HG03060 (cell line): ENCODE measurements around the gene MYO18A.

ENCODE experiments used
- ATAC-seq: cut with Tn5 transposase; IDR thresholded peaks from one replicate; pipeline ENCODE4 v1.9.1; 2021; ENCODE audit warnings: low read depth, moderate number of reproducible peaks; ENCODE audit not compliant: unreplicated experiment

Gene MYO18A

GRCh38 chr17:29127840-29128239, 52.4 kb downstream of the MYO18A start:
- ATAC-seq: no peak

GRCh38 chr17:29126268-29126930, 53.8 kb downstream of the MYO18A start:
- no peak for ATAC-seq

GRCh38 chr17:29125651-29126050, 54.5 kb downstream of the MYO18A start:
- ATAC-seq: no peak

GRCh38 chr17:29124925-29125273, 55.3 kb downstream of the MYO18A start:
- ATAC-seq: no peak

- ATAC-seq: no peak
Observed at GRCh38 chr17:29124135-29124924, 55.9 kb downstream of the MYO18A start.

GRCh38 chr17:29123111-29123510, 57.1 kb downstream of the MYO18A start:
- ATAC-seq: no peak

- ATAC-seq: no peak
Observed at GRCh38 chr17:29121442-29121841, 58.8 kb downstream of the MYO18A start.

GRCh38 chr17:29120433-29120832, 59.8 kb downstream of the MYO18A start:
- ATAC-seq: no peak

- no peak for ATAC-seq
Observed at GRCh38 chr17:29119265-29119664, 60.9 kb downstream of the MYO18A start.

- ATAC-seq: no peak
Observed at GRCh38 chr17:29116804-29117753, 63.1 kb downstream of the MYO18A start.

- ATAC-seq: no peak
Observed at GRCh38 chr17:29115961-29116803, 64.0 kb downstream of the MYO18A start.

GRCh38 chr17:29115435-29115834, 64.8 kb downstream of the MYO18A start:
- ATAC-seq: no peak

GRCh38 chr17:29114141-29114540, 66.1 kb downstream of the MYO18A start:
- no peak for ATAC-seq

- ATAC-seq: no peak
Observed at GRCh38 chr17:29113334-29113733, 66.9 kb downstream of the MYO18A start.

- ATAC-seq: no peak
Observed at GRCh38 chr17:29112771-29113295, 67.4 kb downstream of the MYO18A start.

GRCh38 chr17:29111816-29112499, 68.2 kb downstream of the MYO18A start:
- no peak for ATAC-seq

GRCh38 chr17:29110372-29110757, 69.8 kb downstream of the MYO18A start:
- no peak for ATAC-seq

- no peak for ATAC-seq
Observed at GRCh38 chr17:29109477-29110371, 70.5 kb downstream of the MYO18A start.
